ENCODE results near the gene HEMGN. TPM values are rescaled to one million over a fixed set of nuclear protein-coding genes. Genes with fewer than 3 reads are reported as not detected.
"Not testable (repeated sequence)": the region's sequence is repeated elsewhere in the genome, so short reads cannot be mapped to it uniquely, and the experiment has no call there.

HEMGN gene
- total RNA-seq, 1 donor from 2014 or later, result not detected

- H3K27ac Mint-ChIP-seq (ENCODE audit: unreplicated experiment), result no peak overlapping the region
- no peak for DNase-seq (ENCODE audit: extremely low spot score, unreplicated experiment)
- no peak for TF ChIP-seq CTCF (IDR thresholded peaks at IDR 0.05)
Measured at GRCh38 chr9:97980479-97980803, 42.5 kb upstream of the HEMGN start.

GRCh38 chr9:97979788-97980478, 42.0 kb upstream of the HEMGN start:
- peaks cover 12% of the 10 kb centered on the region for H3K27me3 Mint-ChIP-seq (ENCODE audit: unreplicated experiment)
- TF ChIP-seq CTCF (IDR thresholded peaks at IDR 0.05), result no peak
- H3K36me3 Mint-ChIP-seq (ENCODE audit: unreplicated experiment), result no peaks in the 10 kb centered on the region
- no peak overlapping the region for H3K4me3 Mint-ChIP-seq (ENCODE audit: unreplicated experiment)
- DNase-seq (ENCODE audit: extremely low spot score, unreplicated experiment), result no peak
- H3K4me1 Mint-ChIP-seq (ENCODE audit: unreplicated experiment), result peaks cover 15% of the 10 kb centered on the region
- H3K9me3 Mint-ChIP-seq (ENCODE audit: unreplicated experiment), result no peaks in the 10 kb centered on the region
- H3K27ac Mint-ChIP-seq (ENCODE audit: unreplicated experiment), result no peak overlapping the region

More at GRCh38 chr9:97980479-97980803, 42.5 kb upstream of the HEMGN start:
- Mint-ChIP-seq H3K9me3 (ENCODE audit: unreplicated experiment) (no peaks in the 10 kb centered on the region), H3K4me1 (ENCODE audit: unreplicated experiment) (peaks cover 17% of the 10 kb centered on the region), H3K36me3 (ENCODE audit: unreplicated experiment) (no peaks in the 10 kb centered on the region), H3K4me3 (ENCODE audit: unreplicated experiment) (no peak overlapping the region), H3K27me3 (ENCODE audit: unreplicated experiment) (peaks cover 8% of the 10 kb centered on the region)

GRCh38 chr9:97978371-97979130, 40.6 kb upstream of the HEMGN start:
- no peak overlapping the region for H3K27ac Mint-ChIP-seq (ENCODE audit: unreplicated experiment)
- H3K4me1 Mint-ChIP-seq (ENCODE audit: unreplicated experiment), result peaks cover 15% of the 10 kb centered on the region
- H3K27me3 Mint-ChIP-seq (ENCODE audit: unreplicated experiment), result peaks cover 14% of the 10 kb centered on the region
- no peak for TF ChIP-seq CTCF (IDR thresholded peaks at IDR 0.05)
- no peaks in the 10 kb centered on the region for H3K9me3 Mint-ChIP-seq (ENCODE audit: unreplicated experiment)
- DNase-seq (ENCODE audit: extremely low spot score, unreplicated experiment), result no peak
- H3K36me3 Mint-ChIP-seq (ENCODE audit: unreplicated experiment), result no peaks in the 10 kb centered on the region
- H3K4me3 Mint-ChIP-seq (ENCODE audit: unreplicated experiment), result no peak overlapping the region

GRCh38 chr9:97976633-97977032, 38.7 kb upstream of the HEMGN start:
- not testable (repeated sequence) for H3K4me3 Mint-ChIP-seq (ENCODE audit: unreplicated experiment); H3K27ac Mint-ChIP-seq (ENCODE audit: unreplicated experiment); H3K9me3 Mint-ChIP-seq (ENCODE audit: unreplicated experiment); H3K36me3 Mint-ChIP-seq (ENCODE audit: unreplicated experiment); DNase-seq (ENCODE audit: extremely low spot score, unreplicated experiment); H3K4me1 Mint-ChIP-seq (ENCODE audit: unreplicated experiment)
- peaks cover 32% of the 10 kb centered on the region for H3K27me3 Mint-ChIP-seq (ENCODE audit: unreplicated experiment)

GRCh38 chr9:97975376-97975775, 37.4 kb upstream of the HEMGN start:
- no peak for TF ChIP-seq CTCF (IDR thresholded peaks at IDR 0.05)
- H3K27me3 Mint-ChIP-seq (ENCODE audit: unreplicated experiment), result peaks cover 38% of the 10 kb centered on the region
- H3K4me3 Mint-ChIP-seq (ENCODE audit: unreplicated experiment), result no peak overlapping the region
- no peak overlapping the region for H3K27ac Mint-ChIP-seq (ENCODE audit: unreplicated experiment)
- DNase-seq (ENCODE audit: extremely low spot score, unreplicated experiment), result no peak
- H3K4me1 Mint-ChIP-seq (ENCODE audit: unreplicated experiment), result no peaks in the 10 kb centered on the region
- H3K36me3 Mint-ChIP-seq (ENCODE audit: unreplicated experiment), result no peaks in the 10 kb centered on the region
- H3K9me3 Mint-ChIP-seq (ENCODE audit: unreplicated experiment), result no peaks in the 10 kb centered on the region
